GM19438 (cell line): ENCODE results near the gene ISM2.
"Not testable (repeated sequence)": the region's sequence is repeated elsewhere in the genome, so short reads cannot be mapped to it uniquely, and the experiment has no call there.

Source experiments
- ATAC-seq: cut with Tn5 transposase; IDR thresholded peaks from one replicate; pipeline ENCODE4 v1.9.1; 2021; ENCODE audit warnings: low read depth; ENCODE audit not compliant: unreplicated experiment

ISM2 gene

DNA sequence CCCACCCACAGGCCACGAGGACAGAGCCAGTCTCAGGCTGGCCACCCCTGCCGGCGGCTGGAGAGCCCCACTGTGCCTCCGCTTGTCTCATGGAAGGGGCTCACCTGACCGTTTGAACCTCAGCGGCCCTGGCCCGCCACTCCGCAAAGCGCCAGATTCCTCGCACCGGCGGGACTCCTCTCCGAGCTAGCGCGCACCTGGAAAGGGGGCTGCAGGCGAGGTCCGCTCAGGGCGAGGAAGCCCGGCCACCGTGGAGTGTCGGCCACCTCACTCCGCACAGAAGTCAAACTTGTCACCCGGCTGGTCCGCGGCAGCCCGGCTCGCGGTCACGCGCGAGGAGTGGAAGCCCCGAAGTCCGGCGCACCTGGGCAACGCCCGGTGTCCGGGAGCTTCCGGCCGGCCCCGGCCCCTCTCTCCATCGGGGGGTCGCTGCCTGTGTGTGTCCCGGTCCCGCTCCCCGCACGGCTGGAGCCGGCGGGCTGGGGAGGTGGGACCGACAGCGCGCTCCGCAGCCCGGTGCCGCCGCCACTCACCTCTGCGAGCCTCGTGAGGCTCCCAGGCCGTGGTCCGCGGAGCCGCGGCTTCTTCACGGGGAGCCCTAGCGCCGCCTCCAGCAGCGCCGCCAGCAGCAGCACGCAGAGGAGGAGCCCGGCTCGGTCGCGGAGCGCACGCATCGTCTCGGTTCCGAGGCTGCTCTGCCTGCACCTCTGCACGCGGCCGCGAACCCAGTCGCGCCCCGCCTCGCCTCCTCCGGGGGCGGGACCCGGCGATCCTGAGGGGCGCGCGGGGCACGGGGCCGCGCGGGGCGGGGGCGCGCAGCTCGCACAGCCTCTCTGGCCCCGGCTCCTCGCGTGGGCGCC, at the start of gene ISM2:
ISM2 (minus strand) TSS at position 697 of the 860 bp plus-strand sequence; CDS start at position 674, 23 bp downstream.
- ATAC-seq: peak; percentile 72

GRCh38 chr14:77547512-77548180, 49.0 kb upstream of the ISM2 start:
- ATAC-seq: no peak

DNA sequence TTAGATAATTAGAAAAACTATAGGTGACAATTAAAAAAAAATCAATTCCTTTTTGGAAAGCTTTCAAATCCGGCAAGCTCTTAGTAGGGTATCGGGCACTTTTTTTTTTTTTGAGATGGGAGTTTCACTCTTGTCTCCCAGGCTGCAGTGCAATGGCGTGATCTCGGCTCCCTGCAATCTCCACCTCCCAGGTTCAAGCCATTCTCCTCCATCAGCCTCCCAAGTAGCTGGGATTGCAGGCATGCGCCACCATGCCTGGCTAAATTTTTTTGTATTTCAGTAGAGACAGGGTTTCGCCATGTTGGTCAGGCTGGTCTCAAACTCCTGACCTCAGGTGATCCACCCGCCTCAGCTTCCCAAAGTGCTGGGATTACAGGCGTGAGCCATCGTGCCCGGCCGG, 46.6 kb upstream of the ISM2 start:
- not testable (repeated sequence) for ATAC-seq

DNA sequence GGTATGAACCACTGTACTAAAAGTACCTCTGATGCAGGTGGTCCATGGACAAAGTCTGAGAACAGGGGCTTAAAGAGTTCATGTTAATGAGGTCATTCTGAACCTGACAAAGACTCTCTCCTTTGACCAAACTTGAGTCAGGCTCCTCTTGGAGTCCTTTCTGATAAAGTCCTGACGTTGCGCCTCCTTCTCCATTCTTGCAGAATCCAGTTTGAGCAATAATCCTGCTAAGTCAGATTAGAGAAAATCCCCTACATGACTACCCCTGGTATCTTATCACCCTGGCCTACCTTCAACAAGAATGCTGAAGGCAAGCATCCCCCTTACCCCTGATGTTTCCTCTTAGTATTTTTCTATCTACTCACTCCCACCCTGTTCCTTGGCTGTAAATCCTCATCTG, 46.0 kb upstream of the ISM2 start:
- no peak for ATAC-seq

DNA sequence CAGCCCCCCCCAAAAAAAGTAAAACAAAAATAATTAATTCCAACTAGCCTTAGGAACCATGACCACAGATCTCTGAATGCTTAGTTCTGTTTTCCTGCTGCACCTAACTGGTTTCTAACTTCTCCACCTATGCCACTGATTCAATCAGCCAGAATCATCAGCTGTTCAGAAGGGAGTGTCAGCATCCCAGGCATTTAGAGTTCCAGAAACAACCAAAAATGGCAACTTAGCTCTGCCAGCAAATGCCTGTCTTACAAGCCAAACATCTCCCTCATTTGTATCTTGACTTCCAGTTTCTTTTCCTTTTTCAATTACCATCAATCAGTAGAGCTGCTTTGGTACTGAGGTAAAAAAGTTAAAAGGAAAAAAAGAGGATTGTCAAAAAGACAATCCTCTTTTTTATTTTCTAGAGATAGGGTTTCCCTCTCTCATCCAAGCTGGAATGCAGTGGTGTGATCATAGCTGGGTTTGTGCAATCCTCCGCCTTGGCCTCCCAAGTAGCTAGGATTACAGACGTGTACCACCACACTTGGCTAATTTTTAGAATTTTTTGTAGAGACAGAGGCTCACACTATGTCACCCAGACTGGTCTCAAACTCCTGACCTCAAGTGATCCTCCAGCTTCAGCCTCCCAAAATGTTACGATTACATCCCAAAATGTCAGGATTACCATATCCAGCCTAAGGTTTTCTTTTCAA, 45.2 kb upstream of the ISM2 start:
- no peak for ATAC-seq

DNA sequence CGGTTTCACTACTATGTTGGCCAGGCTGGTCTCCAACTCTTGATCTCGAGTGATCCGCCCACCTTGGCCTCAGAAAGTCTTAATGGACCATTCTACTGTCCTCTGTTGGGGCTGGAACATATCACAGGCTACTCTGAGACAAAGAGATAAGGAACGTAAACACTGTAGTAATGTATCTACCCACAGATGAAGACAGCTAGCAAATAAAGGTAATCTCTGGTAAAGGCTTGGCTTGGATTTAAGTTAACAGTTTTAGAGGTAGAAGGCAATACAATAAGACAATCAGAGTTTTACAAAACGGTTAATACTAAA, 44.6 kb upstream of the ISM2 start:
- ATAC-seq: no peak

DNA sequence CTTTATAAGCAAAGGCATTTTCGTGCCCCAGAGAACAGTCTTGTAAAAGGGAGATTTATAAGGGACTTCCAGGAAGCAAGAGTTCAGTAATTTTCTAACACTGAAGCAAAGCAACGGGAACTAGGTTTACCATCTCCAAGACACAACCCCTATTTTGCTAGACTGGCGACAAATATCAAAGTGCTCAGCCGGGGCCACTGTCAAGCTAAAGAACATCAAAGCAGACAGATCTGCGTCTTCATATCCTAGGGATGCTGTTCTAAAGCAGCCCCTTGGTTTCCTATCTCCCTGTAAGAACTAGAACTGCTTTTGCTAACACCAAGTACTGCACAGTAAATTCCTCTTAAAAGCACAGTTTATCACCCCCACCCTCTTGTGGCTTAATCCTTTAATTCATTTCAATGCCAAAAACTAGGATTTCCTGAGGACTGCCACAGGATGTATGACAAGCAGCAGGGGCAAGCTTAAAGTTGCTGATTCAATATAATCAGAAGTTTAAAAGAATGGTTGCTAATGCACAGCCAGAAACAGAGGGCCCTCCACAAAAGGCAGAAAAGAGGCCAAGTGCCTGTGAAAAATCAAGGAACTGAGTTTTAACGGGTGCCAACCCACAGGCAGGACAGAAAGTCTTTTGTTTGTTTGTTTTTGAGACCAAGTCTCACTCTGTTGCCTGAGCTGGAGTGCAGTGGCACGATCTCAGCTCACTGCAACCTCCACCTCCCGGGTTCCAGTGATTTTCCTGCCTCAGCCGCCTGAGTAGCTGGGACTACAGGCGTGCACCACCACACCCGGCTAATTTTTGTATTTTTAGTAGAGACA, 44.0 kb upstream of the ISM2 start:
- no peak for ATAC-seq

DNA sequence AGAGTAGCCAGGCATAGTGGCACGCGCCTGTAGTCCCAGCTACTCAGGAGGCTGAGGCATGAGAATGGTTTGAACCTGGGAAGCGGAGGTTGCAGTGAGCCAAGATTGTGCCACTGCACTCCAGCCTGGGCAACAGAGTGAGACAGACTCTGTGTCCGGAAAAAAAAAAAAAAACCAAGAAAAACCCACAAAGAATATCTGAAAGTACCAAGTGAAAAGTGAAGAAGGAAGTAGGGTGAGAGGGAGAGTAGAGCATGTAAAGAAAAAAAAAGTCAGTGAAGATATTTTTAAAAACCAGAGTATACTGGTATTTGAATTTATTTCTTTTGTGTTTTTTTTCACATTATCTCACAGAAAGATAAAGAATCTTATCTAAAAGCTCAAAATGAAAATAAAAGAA, 43.3 kb upstream of the ISM2 start:
- ATAC-seq: peak; percentile 54

GRCh38 chr14:77536951-77537350, 38.3 kb upstream of the ISM2 start:
- not testable (repeated sequence) for ATAC-seq

DNA sequence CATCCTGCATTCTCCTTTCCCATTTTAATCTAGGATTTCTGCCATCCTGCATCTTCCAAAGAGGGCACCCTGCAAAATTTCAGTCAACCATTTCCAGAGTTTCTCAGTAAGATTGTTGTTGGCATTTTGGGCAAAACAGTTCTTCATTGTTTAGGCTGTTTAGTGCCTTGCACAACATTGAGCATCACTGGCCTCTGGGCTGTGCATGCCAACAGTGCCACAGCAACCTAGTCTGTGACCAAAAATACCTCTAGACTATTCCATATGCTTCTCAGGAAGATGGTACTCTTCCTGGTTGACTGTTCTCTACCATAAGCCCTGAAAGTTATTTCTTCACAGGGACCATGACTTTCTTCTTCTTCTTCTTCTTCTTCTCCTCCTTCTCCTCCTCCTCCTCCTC, 32.5 kb upstream of the ISM2 start:
- ATAC-seq: no peak

GRCh38 chr14:77529963-77530362, 31.3 kb upstream of the ISM2 start:
- ATAC-seq: no peak

DNA sequence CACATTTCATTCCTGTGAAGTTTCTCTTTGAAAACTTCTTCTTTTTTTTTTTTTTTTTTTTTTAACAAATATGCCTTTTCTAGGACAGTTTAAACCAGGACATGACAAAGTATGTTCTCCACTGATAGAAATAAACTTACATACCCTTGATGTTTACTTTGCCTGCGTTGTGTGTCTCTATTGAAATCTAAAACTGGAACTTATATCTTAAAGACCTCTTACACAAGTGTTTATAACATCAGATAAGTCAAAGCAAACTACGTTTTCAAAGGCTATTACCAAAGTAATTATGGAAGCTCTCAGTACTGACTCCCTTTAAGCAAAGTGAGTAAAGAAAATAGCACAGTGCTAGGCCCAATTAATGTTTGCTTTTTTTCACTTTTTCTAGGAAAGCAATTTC, 30.6 kb upstream of the ISM2 start:
- ATAC-seq: no peak

DNA sequence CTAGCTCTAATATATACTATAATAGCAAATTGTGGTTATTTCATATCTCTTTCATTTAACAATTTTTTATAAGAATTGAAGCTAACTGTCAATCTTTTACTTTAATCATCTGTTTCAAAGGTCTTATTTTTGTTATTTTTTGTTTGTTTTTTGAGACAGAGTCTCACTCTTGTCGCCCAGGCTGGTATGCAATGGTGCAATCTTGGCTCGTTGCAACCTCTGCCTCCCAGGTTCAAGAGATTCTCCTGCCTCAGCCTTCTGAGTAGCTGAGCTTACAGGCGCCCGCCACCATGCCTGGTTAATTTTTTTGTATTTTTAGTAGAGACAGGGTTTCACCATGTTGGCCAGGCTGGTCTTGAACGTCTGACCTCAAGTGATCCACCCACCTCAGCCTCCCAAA, 30.1 kb upstream of the ISM2 start:
- ATAC-seq: not testable (repeated sequence)

- ATAC-seq: no peak
These were observed 27.6 kb upstream of the ISM2 start for GRCh38 chr14:77526266-77526665.

DNA sequence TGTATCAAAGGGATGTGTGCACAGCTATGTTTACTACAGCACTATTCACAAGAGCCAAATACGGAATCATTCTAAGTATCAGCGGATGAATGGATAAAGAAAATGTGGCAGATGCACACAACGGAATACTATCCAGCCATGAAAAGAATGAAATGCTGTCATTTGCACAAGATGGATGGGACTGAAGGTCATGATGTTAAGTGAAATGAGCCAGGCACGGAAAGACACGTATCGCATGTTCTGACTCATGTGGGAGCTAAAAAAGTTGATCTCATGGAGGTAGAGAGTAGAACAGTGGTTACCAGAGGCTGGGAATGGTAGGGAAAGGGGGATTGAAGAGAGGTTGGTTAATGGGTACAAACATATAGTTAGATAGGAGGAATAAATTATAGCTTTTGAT, 25.9 kb upstream of the ISM2 start:
- ATAC-seq: no peak

GRCh38 chr14:77523109-77523508, 24.5 kb upstream of the ISM2 start:
- ATAC-seq: no peak

- ATAC-seq: no peak
These were observed 21.9 kb upstream of the ISM2 start for GRCh38 chr14:77520555-77520954.

DNA sequence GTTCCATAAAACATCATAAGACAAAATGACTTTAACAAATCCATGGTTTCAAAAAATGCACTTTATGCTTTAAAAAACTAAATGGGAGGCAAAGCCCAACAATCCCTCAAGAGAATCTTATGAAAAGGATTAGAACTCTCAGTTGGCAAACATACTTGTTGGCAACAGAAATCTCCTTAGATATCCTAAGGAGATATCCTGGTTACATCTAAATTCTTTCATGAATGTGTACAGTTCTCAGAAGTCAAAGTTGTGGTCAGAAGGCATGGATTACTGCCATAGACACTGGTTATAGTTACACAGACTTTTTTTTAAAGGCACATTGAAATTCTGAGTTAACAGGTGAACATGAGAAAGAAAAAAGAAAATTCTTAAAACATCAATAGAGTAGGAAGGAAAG, 17.5 kb upstream of the ISM2 start:
- ATAC-seq: no peak

DNA sequence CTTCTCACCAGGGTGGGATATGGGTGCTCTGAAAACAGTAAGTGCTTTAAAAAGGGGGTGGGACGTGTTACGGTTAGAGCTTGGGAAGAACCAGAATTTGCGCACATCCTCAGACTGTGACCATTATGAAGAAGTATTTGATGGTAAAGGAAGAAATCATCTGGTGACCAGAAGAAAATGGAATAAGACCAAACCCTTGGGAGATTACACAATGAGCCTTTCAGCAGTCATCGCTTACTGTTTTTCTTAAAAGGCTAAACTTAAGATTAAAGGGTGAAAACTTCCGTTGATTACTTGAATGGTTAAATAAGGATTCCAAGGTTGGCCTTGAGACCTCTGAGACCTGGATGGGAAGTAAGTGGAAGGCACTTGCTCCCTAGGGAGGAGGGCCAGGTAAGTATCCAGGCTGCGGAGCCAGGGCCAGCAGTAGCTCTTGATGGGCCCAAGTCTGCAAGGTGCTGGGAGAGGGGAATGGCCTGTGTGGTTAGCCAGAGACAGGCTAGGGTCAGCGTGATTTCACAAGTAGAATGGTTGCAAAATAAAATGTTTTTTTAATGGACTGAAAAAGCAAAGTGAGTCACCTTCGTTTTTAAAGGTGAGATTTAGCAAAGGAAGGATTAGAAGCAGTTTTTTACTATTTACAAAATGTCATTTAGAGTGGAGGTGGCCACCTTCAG, 13.0 kb upstream of the ISM2 start:
- ATAC-seq: no peak

GRCh38 chr14:77509366-77509765, 10.8 kb upstream of the ISM2 start:
- ATAC-seq: no peak
